HepG2 (cell line): ENCODE data around the gene IFITM10. TPM values are rescaled to one million over a fixed set of nuclear protein-coding genes. Genes with fewer than 3 reads are reported as not detected.

Source experiments
- ATAC-seq: fragments of 200-7000 bp; cut with Tn5 transposase; 3 replicates; pipeline ENCODE4 v1.9.1; 2020; ENCODE audit warnings: mild to moderate bottlenecking, moderate library complexity
- BruUV-seq: library from RNA; stranded (reverse); fragments of 400-500 nt; replicated peaks from 2 replicates; lab custom pipeline; 2021; lab: Mats Ljungman, UMichigan
- CTCF ChIA-PET: fragments of 300-600 bp; formaldehyde crosslinking; extraction: SDS; loops from one replicate; lab custom pipeline; 2021; ENCODE audit warnings: low total read pairs, inconsistent platforms, low intra/inter-chr PET ratio; lab: Yijun Ruan, JAX
- POLR2A ChIA-PET: fragments of 350-600 bp; sonication (Branson Sonifier 250); formaldehyde crosslinking; loops from one replicate; lab custom pipeline; 2020; ENCODE audit warnings: antibody characterized with exemption, inconsistent platforms; lab: Yijun Ruan, JAX
- DNase-seq: peaks from one replicate; pipeline ENCODE4 v3.0.0-alpha.2; 2015; ENCODE audit warnings: low spot score
- FAIRE-seq: peaks from 3 replicates; lab custom pipeline; 2011; peaks lifted over from hg19 to GRCh38; lab: Jason Lieb, UNC
- H2AFZ ChIP-seq: one replicate; pipeline ENCODE4 v1.6.1; 2011; ENCODE audit warnings: low read length, inconsistent platforms
- H3K27ac ChIP-seq: fragments of 300-600 bp; 3 replicates; pipeline ENCODE4 v1.8.0; 2011; ENCODE audit warnings: mixed run types, mild to moderate bottlenecking, mixed read lengths, low read length, inconsistent platforms; ENCODE audit not compliant: insufficient read depth; ENCODE audit errors: extremely low read length
- H3K27me3 ChIP-seq, 2 experiments: fragments of 200-600 bp in 1 of 2; 2 replicates in 1 of 2; 3 replicates in 1 of 2; pipeline versions ENCODE4 v1.6.0 to v1.8.0; 2011; ENCODE audit warnings: low read length in 2 of 2, mild to moderate bottlenecking in 2 of 2, moderate library complexity in 2 of 2, inconsistent platforms in 1 of 2; ENCODE audit not compliant: insufficient read depth in 2 of 2, control insufficient read depth in 1 of 2
- H3K36me3 ChIP-seq, 2 experiments: fragments of 200-600 bp in 1 of 2; replicated peaks in 1 of 2; 2 replicates in 1 of 2; 3 replicates in 1 of 2; pipeline versions ENCODE4 v1.5.1 to v1.8.0; 2011; ENCODE audit warnings: low read length in 2 of 2, inconsistent platforms in 1 of 2; ENCODE audit not compliant: insufficient read depth in 2 of 2, control insufficient read depth in 1 of 2
- H3K4me1 ChIP-seq: 2 replicates; pipeline ENCODE4 v1.5.1; 2012; ENCODE audit warnings: low read length, inconsistent platforms; ENCODE audit not compliant: insufficient read depth
- H3K4me2 ChIP-seq: 2 replicates; pipeline ENCODE4 v1.6.0; 2011; ENCODE audit warnings: low read depth, low read length, inconsistent platforms
- H3K4me3 ChIP-seq, 3 experiments: fragments of 200-600 bp in 1 of 3; sonication (generic), shearing (Covaris generic) in 1 of 3; replicated peaks in 1 of 3; 2 replicates each; pipeline ENCODE4 v1.5.1; 2011 to 2016; ENCODE audit warnings: low read length in 3 of 3, inconsistent platforms in 2 of 3, low read depth in 2 of 3, mild to moderate bottlenecking in 2 of 3, control low read depth in 1 of 3, mixed read lengths in 1 of 3; ENCODE audit not compliant: insufficient read depth in 1 of 3
- H3K79me2 ChIP-seq: one replicate; pipeline ENCODE4 v1.6.1; 2011; ENCODE audit warnings: low read length, inconsistent platforms; ENCODE audit not compliant: insufficient read depth
- H3K9ac ChIP-seq: 2 replicates; pipeline ENCODE4 v1.6.0; 2011; ENCODE audit warnings: mild to moderate bottlenecking, low read depth, low read length, inconsistent platforms; ENCODE audit not compliant: insufficient read depth
- H3K9me3 ChIP-seq: 2 replicates; pipeline ENCODE4 v1.5.1; 2012; ENCODE audit warnings: mild to moderate bottlenecking, low read length
- H4K20me1 ChIP-seq: 2 replicates; pipeline ENCODE4 v1.6.0; 2011; ENCODE audit warnings: inconsistent platforms, mild to moderate bottlenecking, low read length, moderate library complexity; ENCODE audit not compliant: insufficient read depth
- ARHGAP35 ChIP-seq: sonication (generic); formaldehyde crosslinking; IDR thresholded peaks from 2 replicates; pipeline ENCODE4 v1.9.0; 2022; ENCODE audit warnings: mild to moderate bottlenecking, inconsistent platforms, moderate library complexity, missing genetic modification reagents, borderline replicate concordance
- ELF3 ChIP-seq: IDR thresholded peaks from 2 replicates; pipeline ENCODE4 v1.6.1; 2016; ENCODE audit warnings: missing genetic modification reagents, missing compliant biosample characterization
- GFI1 ChIP-seq: sonication (generic); formaldehyde crosslinking; IDR thresholded peaks from 2 replicates; pipeline ENCODE4 v1.5.0; 2020; ENCODE audit warnings: missing genetic modification reagents, mild to moderate bottlenecking, borderline replicate concordance
- MBD4 ChIP-seq: IDR thresholded peaks from 2 replicates; pipeline ENCODE4 v1.6.1; 2012; ENCODE audit warnings: low read length, inconsistent platforms, borderline replicate concordance
- NPAS2 ChIP-seq: sonication (generic); formaldehyde crosslinking; IDR thresholded peaks from 2 replicates; pipeline ENCODE4 v1.8.0; 2022; ENCODE audit warnings: mild to moderate bottlenecking, missing genetic modification reagents, borderline replicate concordance
- THYN1 ChIP-seq: sonication (generic); formaldehyde crosslinking; IDR thresholded peaks from 2 replicates; pipeline ENCODE4 v1.8.1; 2023; ENCODE audit warnings: low read depth, mild to moderate bottlenecking, moderate library complexity, missing genetic modification reagents, borderline replicate concordance
- ZNF274 ChIP-seq: sonication (generic); formaldehyde crosslinking; IDR thresholded peaks from 2 replicates; pipeline ENCODE4 v1.5.1; 2020; ENCODE audit warnings: mild to moderate bottlenecking, missing genetic modification reagents
- ZNF629 ChIP-seq: sonication (generic); formaldehyde crosslinking; conservative IDR thresholded peaks from 2 replicates; pipeline ENCODE4 v1.5.0; 2020; ENCODE audit warnings: missing genetic modification reagents
- ZNF768 ChIP-seq: sonication (generic); formaldehyde crosslinking; IDR thresholded peaks from 2 replicates; pipeline ENCODE4 v1.4.0; 2020; ENCODE audit warnings: missing genetic modification reagents
- ZNF816 ChIP-seq: sonication (generic); formaldehyde crosslinking; IDR thresholded peaks from 2 replicates; pipeline ENCODE4 v1.8.0; 2022; ENCODE audit warnings: missing genetic modification reagents, mild to moderate bottlenecking, borderline replicate concordance
- WGBS: methylation state at CpG from one replicate; pipeline ENCODE4 v1.1.6; 2017; ENCODE audit warnings: low lambda C conversion rate; 5-methylcytosine and 5-hydroxymethylcytosine counted together
- in situ Hi-C: cut with HindIII; loops from 2 replicates; pipeline ENCODE4 v1.10.0; 2017; ENCODE audit warnings: low pct_unique_long_range_greater_than_20kb; ENCODE audit not compliant: extremely low pct_ligation_motif_present
- intact Hi-C: fragments of 100-400 bp; cut with micrococcal nuclease; formaldehyde crosslinking; loops from one replicate; pipeline ENCODE4 v1.10.0; 2022; ENCODE audit not compliant: unreplicated experiment
- polyA plus RNA-seq, 8 experiments: library from polyadenylated mRNA; depleted of rRNA in 3 of 8; stranded (reverse) in 7 of 8; unstranded in 1 of 8; fragments of >200 nt; fragmentation: Illumina TruSeq in 4 of 8; extraction: Trizol in 4 of 8; gene quantifications; 2 replicates each; pipeline versions ENCODE4 v1.2.1 to v1.2.3, GENCODE V29; 2011 to 2016; ENCODE audit warnings: low read depth in 4 of 8, missing spikeins in 1 of 8, mixed read lengths in 1 of 8; ENCODE audit not compliant: insufficient read depth in 1 of 8
- total RNA-seq, 5 experiments: library from RNA; depleted of rRNA; stranded (reverse); fragments of >200 nt; fragmentation: Illumina TruSeq; extraction: Trizol; gene quantifications; 2 replicates each; pipeline ENCODE4 v1.2.3, GENCODE V29; 2016; ENCODE audit warnings: low read depth in 1 of 5
- TF ChIP-seq, protein P1 (sequence below): sonication (generic); formaldehyde crosslinking; IDR thresholded peaks from 2 replicates; pipeline ENCODE4 v1.8.0; 2022; ENCODE audit warnings: mild to moderate bottlenecking, missing genetic modification reagents, borderline replicate concordance
- TF ChIP-seq, protein P2 (sequence below): sonication (generic); formaldehyde crosslinking; IDR thresholded peaks from 2 replicates; pipeline ENCODE4 v1.5.0; 2020; ENCODE audit warnings: mild to moderate bottlenecking, missing genetic modification reagents, borderline replicate concordance
- TF ChIP-seq, protein P3 (sequence below): IDR thresholded peaks from 2 replicates; pipeline ENCODE4 v1.6.1; 2016; ENCODE audit warnings: mild to moderate bottlenecking
- TF ChIP-seq, protein P4 (sequence below): sonication (generic); formaldehyde crosslinking; IDR thresholded peaks from 2 replicates; pipeline ENCODE4; 2020; ENCODE audit warnings: missing genetic modification reagents, mild to moderate bottlenecking, borderline replicate concordance

The IFITM10 gene
- total and polyA plus RNA-seq, 2 of the 13 experiments (the other 11 are each of a cell fraction or from before 2014, with no cell fraction given): 0.09 to 0.13 TPM

DNA sequence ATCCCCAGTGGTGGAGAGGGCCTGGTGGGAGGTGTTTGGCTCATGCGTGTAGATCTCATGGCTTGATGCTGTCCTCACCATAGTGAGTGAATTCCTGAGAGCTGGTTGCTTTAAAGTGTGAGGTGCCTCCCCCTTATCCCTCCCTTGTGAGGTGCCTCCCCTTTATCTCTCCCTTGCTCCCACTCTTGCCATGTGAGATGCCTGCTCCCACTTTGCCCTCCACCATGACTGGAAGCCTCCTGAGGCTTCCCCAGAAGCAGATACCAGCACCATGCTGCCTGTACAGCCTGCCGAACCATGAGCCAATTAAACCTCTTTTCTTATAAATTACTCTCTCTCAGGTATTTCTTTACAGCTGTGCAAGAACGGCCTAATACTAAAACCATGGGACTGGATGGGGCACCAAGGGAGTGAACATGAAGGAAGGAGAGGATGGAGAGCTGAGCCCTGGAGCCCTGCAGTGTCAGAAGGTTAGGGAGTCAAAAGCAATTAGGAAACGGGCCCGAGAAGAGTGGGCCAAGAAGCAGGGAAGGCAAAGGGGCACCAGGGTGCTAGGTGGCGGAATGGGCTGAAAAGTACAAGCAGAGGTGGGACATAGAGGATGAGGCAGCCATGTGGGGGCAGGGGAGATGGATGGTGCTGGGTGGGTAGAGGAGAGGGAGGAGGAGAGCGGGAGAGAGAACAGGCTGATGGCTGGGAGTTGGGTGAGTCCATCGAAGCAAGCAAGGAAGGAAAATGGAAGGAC lies 9.4 kb downstream of the IFITM10 start (continued):
- TF ChIP-seq, protein P1, sequence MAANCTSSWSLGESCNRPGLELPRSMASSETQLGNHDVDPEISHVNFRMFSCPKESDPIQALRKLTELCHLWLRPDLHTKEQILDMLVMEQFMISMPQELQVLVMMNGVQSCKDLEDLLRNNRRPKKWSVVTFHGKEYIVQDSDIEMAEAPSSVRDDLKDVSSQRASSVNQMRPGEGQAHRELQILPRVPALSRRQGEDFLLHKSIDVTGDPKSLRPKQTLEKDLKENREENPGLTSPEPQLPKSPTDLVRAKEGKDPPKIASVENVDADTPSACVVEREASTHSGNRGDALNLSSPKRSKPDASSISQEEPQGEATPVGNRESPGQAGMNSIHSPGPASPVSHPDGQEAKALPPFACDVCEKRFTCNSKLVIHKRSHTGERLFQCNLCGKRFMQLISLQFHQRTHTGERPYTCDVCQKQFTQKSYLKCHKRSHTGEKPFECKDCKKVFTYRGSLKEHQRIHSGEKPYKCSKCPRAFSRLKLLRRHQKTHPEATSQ (CRISPR knock-in tag): no peak
- TF ChIP-seq, protein P2, sequence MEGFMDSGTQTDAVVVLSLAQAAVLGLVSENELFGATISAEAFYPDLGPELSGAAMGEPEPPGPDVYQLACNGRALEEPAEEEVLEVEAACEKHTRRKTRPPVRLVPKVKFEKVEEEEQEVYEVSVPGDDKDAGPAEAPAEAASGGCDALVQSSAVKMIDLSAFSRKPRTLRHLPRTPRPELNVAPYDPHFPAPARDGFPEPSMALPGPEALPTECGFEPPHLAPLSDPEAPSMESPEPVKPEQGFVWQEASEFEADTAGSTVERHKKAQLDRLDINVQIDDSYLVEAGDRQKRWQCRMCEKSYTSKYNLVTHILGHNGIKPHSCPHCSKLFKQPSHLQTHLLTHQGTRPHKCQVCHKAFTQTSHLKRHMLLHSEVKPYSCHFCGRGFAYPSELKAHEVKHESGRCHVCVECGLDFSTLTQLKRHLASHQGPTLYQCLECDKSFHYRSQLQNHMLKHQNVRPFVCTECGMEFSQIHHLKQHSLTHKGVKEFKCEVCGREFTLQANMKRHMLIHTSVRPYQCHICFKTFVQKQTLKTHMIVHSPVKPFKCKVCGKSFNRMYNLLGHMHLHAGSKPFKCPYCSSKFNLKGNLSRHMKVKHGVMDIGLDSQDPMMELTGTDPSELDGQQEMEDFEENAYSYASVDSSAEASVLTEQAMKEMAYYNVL (CRISPR knock-in tag): no peak
- TF ChIP-seq THYN1 (CRISPR knock-in tag): no peak

DNA sequence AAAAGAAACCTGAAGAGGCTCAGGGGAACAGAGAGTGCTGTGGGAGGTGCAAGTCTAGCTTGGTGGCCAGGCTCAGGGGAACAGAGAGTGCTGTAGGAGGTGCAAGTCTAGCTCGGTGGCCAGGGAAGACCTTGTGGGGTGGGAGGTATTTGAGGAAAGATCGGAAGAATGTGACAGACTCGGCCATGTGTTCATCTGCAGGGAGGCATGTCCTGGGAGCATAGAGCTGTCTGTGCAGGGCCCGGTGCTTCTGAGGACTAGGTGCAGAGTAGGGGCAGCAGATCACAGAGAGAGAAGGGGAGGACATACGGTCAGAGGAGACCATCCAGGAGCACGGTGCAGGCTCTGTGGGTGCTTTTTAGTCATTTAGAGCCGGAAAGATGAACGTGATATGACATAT lies 10.8 kb downstream of the IFITM10 start:
- Histone ChIP-seq H3K27me3 (peaks cover 0 to 51% of the 10 kb centered on the region in 2 experiments; a peak in 3 of 5 replicates), H3K4me1 (no peaks in the 10 kb centered on the region), H3K4me2 (no peak overlapping the region), H3K4me3 (no peak overlapping the region), H3K9ac (no peak overlapping the region), H4K20me1 (no peaks in the 10 kb centered on the region), H3K36me3 (no peaks in the 10 kb centered on the region), H3K9me3 (peaks cover 13% of the 10 kb centered on the region), H2AFZ (no peak overlapping the region), H3K27ac (no peak overlapping the region), H3K79me2 (no peaks in the 10 kb centered on the region)
- ChIA-PET POLR2A (no interaction called here), CTCF (no interaction called here)
- 0 out of 3 replicates have a peak, but pooled peaks have one; percentile 14 for ATAC-seq
- BruUV-seq: no TSS peak
- no peak for FAIRE-seq
- in situ Hi-C loops (no loop called here), intact Hi-C loops (no loop called here)
- no peak for DNase-seq
- WGBS: 2% methylated on average over 8 of the region's 8 CpGs
- TF ChIP-seq ZNF629 (no peak), ELF3 (no peak), NPAS2 (CRISPR knock-in tag) (no peak), ZNF274 (CRISPR knock-in tag) (no peak), MBD4 (no peak), ARHGAP35 (CRISPR knock-in tag) (no peak), GFI1 (CRISPR knock-in tag) (no peak), ZNF768 (CRISPR knock-in tag) (no peak), ZNF816 (no peak)
- TF ChIP-seq, protein P3, sequence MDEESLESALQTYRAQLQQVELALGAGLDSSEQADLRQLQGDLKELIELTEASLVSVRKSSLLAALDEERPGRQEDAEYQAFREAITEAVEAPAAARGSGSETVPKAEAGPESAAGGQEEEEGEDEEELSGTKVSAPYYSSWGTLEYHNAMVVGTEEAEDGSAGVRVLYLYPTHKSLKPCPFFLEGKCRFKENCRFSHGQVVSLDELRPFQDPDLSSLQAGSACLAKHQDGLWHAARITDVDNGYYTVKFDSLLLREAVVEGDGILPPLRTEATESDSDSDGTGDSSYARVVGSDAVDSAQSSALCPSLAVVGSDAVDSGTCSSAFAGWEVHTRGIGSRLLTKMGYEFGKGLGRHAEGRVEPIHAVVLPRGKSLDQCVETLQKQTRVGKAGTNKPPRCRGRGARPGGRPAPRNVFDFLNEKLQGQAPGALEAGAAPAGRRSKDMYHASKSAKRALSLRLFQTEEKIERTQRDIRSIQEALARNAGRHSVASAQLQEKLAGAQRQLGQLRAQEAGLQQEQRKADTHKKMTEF (CRISPR knock-in tag): no peak
- TF ChIP-seq, protein P4, sequence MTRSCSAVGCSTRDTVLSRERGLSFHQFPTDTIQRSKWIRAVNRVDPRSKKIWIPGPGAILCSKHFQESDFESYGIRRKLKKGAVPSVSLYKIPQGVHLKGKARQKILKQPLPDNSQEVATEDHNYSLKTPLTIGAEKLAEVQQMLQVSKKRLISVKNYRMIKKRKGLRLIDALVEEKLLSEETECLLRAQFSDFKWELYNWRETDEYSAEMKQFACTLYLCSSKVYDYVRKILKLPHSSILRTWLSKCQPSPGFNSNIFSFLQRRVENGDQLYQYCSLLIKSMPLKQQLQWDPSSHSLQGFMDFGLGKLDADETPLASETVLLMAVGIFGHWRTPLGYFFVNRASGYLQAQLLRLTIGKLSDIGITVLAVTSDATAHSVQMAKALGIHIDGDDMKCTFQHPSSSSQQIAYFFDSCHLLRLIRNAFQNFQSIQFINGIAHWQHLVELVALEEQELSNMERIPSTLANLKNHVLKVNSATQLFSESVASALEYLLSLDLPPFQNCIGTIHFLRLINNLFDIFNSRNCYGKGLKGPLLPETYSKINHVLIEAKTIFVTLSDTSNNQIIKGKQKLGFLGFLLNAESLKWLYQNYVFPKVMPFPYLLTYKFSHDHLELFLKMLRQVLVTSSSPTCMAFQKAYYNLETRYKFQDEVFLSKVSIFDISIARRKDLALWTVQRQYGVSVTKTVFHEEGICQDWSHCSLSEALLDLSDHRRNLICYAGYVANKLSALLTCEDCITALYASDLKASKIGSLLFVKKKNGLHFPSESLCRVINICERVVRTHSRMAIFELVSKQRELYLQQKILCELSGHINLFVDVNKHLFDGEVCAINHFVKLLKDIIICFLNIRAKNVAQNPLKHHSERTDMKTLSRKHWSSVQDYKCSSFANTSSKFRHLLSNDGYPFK: no peak
